Activated CD4-positive, alpha-beta T cell treated with anti-CD3 and anti-CD28 coated beads, Interleukin-2, Interleukin-4, amounts not matched to agents 100 ng/mL and 50 ng/mL, durations not matched to agents 16 hours and 8 hours (primary cell): ENCODE measurements around the gene AR.

ENCODE experiments used
- DNase-seq: peaks from one replicate; pipeline ENCODE4 v3.0.0-alpha.2; 2020; ENCODE audit warnings: low spot score

AR gene

GRCh38 chrX:67724359-67725110 lies 180.7 kb downstream of the AR start:
- no peak for DNase-seq

DNA sequence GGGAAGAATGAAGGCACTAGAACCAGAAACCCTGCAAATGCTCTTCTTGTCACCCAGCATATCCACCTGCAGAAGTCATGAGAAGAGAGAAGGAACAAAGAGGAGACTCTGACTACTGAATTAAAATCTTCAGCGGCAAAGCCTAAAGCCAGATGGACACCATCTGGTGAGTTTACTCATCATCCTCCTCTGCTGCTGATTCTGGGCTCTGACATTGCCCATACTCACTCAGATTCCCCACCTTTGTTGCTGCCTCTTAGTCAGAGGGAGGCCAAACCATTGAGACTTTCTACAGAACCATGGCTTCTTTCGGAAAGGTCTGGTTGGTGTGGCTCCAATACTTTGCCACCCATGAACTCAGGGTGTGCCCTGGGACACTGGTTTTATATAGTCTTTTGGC lies 181.7 kb downstream of the AR start:
- no peak for DNase-seq

DNA sequence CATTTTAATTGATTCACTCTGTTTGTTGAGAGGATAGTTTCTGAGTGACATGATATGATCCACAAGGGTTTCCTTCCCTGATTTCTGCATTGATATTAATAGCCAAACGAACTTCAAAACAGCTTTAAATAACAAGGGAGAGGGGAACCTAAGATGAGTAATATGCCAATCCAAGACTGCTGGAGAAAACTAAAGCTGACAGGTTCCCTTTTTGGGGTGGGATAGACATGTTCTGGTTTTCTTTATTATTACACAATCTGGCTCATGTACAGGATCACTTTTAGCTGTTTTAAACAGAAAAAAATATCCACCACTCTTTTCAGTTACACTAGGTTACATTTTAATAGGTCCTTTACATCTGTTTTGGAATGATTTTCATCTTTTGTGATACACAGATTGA lies 182.2 kb downstream of the AR start:
- DNase-seq, result no peak

GRCh38 chrX:67727576-67727975 lies 183.8 kb downstream of the AR start:
- DNase-seq, result no peak

- no peak for DNase-seq
These were observed 186.5 kb downstream of the AR start for GRCh38 chrX:67730296-67730695.

- no peak for DNase-seq
These were observed 187.2 kb downstream of the AR start for GRCh38 chrX:67731061-67731460.

DNA sequence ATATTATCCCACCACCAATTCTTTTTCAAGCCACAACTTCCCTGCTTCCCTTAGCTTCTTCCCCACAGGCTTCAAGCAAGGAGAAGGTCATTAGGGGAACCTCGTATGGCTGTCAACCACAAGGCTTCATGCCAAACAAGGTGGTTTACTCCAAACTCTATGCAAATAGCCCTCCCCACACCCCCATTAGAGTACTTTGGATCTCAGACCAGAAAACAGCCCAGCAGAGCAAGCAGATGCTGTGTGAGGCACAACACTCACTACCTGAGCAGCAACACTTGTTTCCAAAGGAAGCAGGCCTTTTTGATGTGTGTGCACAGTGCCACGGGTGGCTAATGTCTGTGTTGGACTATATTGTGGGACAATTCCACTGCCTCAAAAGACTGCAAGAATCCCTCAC lies 189.0 kb downstream of the AR start:
- DNase-seq, result no peak

DNA sequence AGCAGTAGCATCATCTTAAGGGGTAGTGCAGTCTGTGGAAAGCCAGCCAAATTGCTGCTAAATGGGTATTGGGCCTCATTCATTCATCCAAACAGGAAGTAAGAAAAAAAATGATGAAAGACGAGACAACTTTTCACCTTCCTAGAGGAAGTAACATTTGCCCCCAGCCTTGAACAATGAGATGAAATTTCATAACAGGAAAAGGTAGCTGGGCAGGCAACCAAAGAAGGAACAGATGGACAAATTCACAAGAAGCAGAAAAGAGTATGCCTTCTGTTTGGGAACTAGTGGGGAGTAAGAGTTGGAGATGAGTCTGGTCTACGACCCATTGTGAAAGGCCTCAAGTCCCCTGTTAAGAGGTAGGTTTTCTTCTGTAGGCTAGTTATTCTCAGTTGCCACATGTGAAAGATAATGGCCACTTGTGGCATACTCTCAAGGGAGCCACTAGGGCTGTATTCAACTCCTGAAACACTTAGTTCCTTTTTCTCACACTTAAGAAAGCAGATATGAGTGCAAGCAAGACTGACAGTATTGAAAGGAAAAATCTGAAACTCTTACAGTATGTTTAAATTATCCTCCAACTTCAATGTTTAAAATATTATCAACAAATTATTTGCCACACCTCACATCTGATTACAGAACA lies 190.4 kb downstream of the AR start:
- no peak for DNase-seq

DNA sequence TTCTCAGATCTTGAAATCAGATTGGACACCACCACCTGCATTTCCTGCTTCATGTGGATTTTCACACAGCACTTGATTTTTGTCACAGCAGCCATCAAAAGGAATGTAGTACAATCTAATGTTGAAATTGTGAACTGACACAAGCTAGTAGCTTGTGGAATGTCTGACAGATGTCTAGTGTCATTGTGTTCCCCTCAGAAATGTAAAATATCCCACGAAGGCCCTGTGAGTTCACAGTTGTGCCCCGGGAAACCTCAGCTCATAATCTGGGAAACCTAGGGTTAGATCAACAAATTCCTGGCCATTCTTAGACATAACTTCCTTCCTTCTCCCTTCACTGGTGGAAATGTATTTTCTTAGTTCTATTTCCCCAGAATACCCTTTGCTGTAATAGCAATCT lies 205.7 kb downstream of the AR start:
- DNase-seq, result no peak

GRCh38 chrX:67750694-67751093 lies 206.9 kb downstream of the AR start:
- no peak for DNase-seq

DNA sequence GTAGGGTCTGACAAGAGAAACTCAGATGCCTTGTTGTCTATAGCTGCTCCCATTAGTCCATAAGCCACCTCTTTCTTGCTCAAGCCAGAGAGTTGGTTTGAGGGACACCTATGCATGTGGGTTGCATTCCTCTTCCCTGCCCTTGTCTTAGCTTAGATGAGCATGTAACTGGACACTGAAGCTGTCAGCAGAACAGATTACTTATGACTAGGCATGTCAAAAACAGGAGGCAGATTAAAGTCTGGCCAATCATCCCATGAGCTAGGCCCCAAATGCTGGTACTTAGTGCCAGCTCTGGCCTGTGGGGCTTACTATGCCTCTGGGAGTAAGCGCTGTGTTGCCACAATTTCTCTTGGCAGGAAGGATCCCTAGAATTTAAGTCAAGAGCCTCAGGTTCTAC lies 215.2 kb downstream of the AR start:
- DNase-seq, result no peak

DNA sequence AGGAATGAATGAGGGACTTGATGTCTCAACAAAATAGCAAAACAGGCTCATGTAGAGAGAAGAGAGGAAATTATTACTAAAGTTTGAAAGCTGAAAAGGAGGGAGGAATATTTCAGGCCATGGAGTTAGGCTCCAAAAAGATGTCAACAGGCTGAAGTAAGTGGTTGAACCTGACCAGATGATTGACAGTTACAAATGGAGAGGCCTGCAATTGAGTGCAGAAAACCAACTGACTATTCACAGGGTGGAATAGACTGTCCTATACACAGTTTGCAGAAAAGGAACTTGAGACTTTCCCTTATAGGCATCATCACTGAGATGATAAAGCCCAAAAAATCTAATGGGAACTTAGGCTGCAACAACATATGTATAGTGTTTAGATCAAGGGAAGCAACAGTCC lies 233.3 kb downstream of the AR start:
- no peak for DNase-seq

DNA sequence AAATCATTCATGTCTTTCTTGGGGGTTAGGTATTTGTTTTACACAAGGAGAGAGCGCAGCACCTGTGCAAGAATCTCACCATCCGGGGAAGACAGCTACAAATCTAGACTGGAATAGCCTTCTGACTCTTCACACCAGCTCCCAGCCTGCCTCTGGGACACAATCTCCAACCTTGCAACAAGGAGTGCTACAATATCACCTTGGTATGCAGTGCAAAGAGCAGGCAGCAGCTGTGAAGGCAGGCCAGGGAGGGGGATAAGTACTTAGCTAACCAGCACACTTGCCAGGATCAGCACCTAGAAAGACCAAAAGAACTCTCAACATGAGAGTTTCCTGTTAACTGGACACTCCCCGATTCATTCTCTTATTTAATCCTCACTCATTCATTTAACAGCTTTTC lies 235.3 kb downstream of the AR start:
- no peak for DNase-seq
